AML-193 (cell line): Measurements from ENCODE around the gene SLC16A10.

Experiments used
- DNase-seq, 2 experiments: peaks; one replicate each; lab custom pipeline; 2025; lab: John Stamatoyannopoulos, UW

SLC16A10 gene

GRCh38 chr6:111260570-111261298, 173.4 kb downstream of the SLC16A10 start:
- DNase-seq = no peak

- no peak for DNase-seq
These were observed 176.5 kb downstream of the SLC16A10 start for GRCh38 chr6:111263837-111264236.

DNA sequence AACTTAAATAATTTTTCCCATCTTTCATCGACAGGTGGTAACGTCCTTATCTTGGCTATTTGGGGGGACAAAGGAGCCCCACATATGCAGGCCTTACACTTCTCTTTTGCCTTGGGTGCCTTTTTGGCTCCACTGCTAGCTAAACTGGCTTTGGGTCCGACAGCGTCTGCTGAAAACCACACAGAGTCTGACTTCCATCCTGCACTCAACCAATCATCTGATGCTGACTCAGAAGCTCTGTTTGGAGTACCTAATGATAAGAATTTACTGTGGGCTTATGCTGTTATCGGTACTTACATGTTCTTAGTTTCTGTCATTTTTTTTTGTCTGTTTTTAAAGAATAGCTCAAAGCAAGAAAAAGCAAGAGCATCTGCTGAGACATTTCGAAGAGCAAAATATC, 178.5 kb downstream of the SLC16A10 start:
- no peak for DNase-seq

DNA sequence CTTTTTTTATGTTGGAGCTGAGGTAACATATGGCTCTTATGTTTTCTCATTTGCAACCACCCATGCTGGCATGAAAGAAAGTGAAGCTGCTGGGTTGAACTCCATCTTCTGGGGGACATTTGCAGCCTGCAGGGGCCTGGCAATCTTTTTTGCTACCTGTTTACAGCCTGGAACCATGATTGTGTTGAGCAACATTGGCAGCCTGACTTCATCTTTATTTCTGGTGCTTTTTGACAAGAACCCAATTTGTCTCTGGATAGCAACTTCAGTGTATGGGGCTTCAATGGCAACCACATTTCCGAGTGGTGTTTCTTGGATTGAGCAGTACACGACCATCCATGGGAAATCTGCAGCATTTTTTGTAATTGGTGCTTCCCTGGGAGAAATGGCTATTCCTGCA, 179.0 kb downstream of the SLC16A10 start:
- DNase-seq = no peak

- no peak for DNase-seq
These were observed 180.5 kb downstream of the SLC16A10 start for GRCh38 chr6:111267764-111268333.

DNA sequence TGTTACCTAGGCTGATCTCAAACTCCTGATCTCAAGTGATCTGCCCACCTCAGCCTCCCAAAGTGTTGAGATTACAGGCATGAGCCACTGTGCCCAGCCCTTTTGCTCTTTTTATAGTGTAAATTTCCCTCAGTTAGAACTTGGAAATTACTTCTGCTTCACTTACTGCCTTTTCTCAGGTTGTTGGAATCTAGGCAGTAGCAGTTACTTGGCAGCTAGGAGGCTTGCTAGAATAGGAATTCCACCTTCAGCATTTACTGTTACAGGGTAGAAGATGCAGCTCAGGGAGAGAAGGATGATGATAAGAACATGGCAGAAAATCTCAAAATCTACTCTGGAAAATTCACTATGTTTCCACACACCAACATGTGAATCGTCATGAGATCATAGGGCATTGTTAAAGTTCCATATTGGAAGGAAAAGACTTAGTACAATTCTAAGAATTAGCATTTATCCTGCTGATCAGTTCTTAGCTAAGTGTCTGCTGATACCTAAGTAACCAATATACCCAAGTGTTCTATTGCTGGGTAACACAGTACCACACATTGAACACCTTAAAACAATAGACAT, 182.2 kb downstream of the SLC16A10 start:
- DNase-seq = no peak

GRCh38 chr6:111270121-111270520, 182.8 kb downstream of the SLC16A10 start:
- no peak for DNase-seq

DNA sequence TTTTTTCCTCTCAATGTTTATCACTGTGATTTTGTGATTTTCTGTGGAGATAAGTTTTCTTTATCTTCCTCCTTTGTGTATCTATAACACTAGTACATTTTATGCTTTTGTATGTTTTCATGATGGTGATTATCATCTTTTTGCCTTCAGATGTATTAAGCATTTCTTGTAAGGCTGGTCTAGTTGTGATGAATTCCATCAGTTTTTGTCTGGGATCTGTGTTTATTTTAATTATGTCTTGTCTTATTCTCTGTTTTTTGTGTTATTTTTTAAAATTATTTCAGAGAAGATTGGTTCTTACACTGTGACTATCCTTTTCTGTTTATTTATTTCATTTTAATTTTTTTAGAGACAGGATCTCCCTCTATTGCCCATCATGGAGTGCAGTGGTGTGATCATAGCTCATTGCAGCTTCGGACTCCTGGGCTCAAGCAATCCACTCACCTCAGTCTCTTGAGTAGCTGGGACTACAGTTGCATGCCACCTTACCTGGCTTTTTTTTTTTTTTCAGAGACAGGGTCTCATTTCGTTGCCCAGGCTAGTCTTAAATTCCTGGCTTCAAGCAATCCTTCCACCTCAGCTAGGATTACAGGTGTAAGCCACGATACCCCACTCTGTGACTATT, 187.4 kb downstream of the SLC16A10 start:
- no peak for DNase-seq

DNA sequence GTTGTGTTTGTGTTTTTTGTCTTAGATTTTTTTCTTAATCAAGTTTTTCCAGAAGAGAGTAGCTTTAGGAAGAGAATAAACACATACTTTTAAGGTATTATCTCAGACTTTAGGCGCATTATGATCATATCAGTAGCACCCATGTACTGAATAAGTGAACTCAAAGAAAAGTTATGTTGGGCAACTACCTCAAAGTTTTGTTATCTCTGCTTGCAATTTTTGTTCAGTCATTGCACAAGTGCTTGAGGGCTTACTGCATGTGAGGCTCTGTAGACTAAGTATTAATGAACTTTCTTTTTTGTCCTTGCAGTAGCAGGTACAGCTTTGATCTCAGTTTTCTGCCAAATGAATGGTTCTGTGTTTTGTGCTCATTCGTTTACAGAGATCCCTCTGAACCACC, 189.0 kb downstream of the SLC16A10 start:
- no peak for DNase-seq

DNA sequence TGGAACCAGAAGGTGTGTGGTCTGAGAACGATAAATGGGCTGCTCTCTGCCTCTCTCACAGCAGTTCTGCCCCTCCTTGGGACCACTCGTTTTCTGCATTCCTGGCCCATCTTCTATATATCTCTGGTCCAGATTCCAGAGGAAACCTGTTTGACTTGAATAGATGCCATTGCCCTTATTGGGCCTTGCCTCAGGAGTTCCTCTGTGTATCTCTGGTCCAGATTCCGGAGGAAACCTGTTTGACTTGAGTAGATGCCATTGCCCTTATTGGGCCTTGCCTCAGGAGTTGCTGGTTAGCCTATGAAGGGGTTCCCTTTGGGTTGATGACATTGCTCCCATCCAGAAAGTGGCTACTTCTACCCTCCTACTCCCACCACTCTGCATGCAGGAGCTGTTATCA, 189.4 kb downstream of the SLC16A10 start:
- no peak for DNase-seq

GRCh38 chr6:111277819-111278218, 190.5 kb downstream of the SLC16A10 start:
- DNase-seq = no peak

DNA sequence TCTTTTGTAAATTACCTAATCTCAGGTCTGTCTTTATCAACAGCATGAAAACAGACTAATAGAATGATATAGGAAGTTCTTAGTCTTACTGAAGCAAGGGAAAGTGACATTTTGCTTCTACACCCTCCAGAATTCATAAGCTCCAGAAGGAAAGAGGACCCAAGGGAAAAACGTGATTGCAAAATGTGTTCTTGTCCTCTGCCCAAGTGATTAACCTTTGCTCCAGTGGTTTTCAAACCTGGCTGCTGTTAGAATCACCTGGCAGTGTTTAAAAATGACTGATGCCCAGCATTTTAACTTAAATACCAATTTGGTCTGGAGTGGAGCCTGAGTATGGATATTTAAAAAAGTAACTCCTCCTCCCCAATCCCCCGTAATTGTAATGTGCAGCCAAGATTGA, 191.4 kb downstream of the SLC16A10 start:
- DNase-seq = no peak

GRCh38 chr6:111280445-111280955, 193.2 kb downstream of the SLC16A10 start:
- DNase-seq = no peak
